GM12878 (cell line): ENCODE results near the gene DIAPH2.

Source experiments
- CBX3 ChIP-seq: fragments of 200-600 bp; sonication (generic); IDR thresholded peaks from 2 replicates; pipeline ENCODE4 v1.6.1; 2016; ENCODE audit warnings: low read depth, borderline replicate concordance
- CTCF ChIP-seq, 3 experiments: IDR thresholded peaks in 2 of 3; conservative IDR thresholded peaks in 1 of 3; 2 replicates each; pipeline ENCODE4 v1.5.1; 2011; ENCODE audit warnings: low read depth in 3 of 3, low read length in 3 of 3, mild to moderate bottlenecking in 3 of 3, control low read depth in 2 of 3, moderate library complexity in 2 of 3, inconsistent platforms in 1 of 3, mixed read lengths in 1 of 3; ENCODE audit not compliant: control insufficient read depth in 2 of 3, insufficient read depth in 1 of 3; ENCODE audit errors: extremely low read depth in 1 of 3
- E2F8 ChIP-seq: fragments of 450-650 bp; IDR thresholded peaks from 2 replicates; pipeline ENCODE4 v1.6.1; 2018; ENCODE audit warnings: mild to moderate bottlenecking, low read depth, moderate library complexity; ENCODE audit not compliant: partially characterized antibody
- EP300 ChIP-seq, 2 experiments: fragments of 150-350 bp in 1 of 2; IDR thresholded peaks; 2 replicates each; pipeline ENCODE4 v1.6.1; 2011 to 2012; ENCODE audit warnings: low read depth in 2 of 2, low read length in 2 of 2, borderline replicate concordance in 1 of 2, improper control_type of control experiment in 1 of 2, inconsistent platforms in 1 of 2; ENCODE audit not compliant: control insufficient read depth in 1 of 2
- MTA2 ChIP-seq: fragments of 450-650 bp; IDR thresholded peaks from 2 replicates; pipeline ENCODE4 v1.6.1; 2016; ENCODE audit warnings: low read depth, mild to moderate bottlenecking, moderate library complexity
- POLR2A ChIP-seq: IDR thresholded peaks from 2 replicates; pipeline ENCODE4 v1.6.1; 2011; ENCODE audit warnings: low read depth, mild to moderate bottlenecking, low read length
- POLR2AphosphoS5 ChIP-seq: IDR thresholded peaks from 2 replicates; pipeline ENCODE4 v1.6.1; 2011; ENCODE audit warnings: mild to moderate bottlenecking, low read length, inconsistent platforms
- REST ChIP-seq: IDR thresholded peaks from 2 replicates; pipeline ENCODE4 v1.6.1; 2012; ENCODE audit warnings: mild to moderate bottlenecking, low read depth, low read length
- RFX5 ChIP-seq: IDR thresholded peaks from 2 replicates; pipeline ENCODE4 v1.6.1; 2011; ENCODE audit warnings: low read depth, low read length, improper control_type of control experiment
- SIX5 ChIP-seq: IDR thresholded peaks from 2 replicates; pipeline ENCODE4 v1.6.1; 2011; ENCODE audit warnings: mild to moderate bottlenecking, low read depth, low read length, moderate library complexity; ENCODE audit not compliant: severe bottlenecking
- SREBF2 ChIP-seq: IDR thresholded peaks from 2 replicates; pipeline ENCODE4 v1.6.1; 2012; ENCODE audit warnings: mild to moderate bottlenecking, low read length
- USF2 ChIP-seq: IDR thresholded peaks from 2 replicates; pipeline ENCODE4 v1.6.1; 2011; ENCODE audit warnings: low read depth, low read length, improper control_type of control experiment, borderline replicate concordance

GRCh38 chrX:97060020-97060419 lies 375.4 kb downstream of the DIAPH2 start:
- TF ChIP-seq CBX3 (no peak), CTCF (IDR thresholded peaks at IDR 0.05 in 2 of 3, conservative IDR thresholded peaks at IDR 0.05 in 1 of 3; ENCODE audit: control insufficient read depth in 2 of 3, extremely low read depth in 1 of 3, insufficient read depth in 1 of 3, low read depth in 3 of 3, low read length in 3 of 3) (no peak), SIX5 (no peak), USF2 (no peak), POLR2AphosphoS5 (no peak), SREBF2 (no peak), E2F8 (no peak), MTA2 (no peak), POLR2A (no peak), RFX5 (no peak), REST (no peak), EP300 (IDR thresholded peaks at IDR 0.05; ENCODE audit: borderline replicate concordance in 1 of 2, control insufficient read depth in 1 of 2, low read depth in 2 of 2, low read length in 2 of 2) (no peak)
